ENCODE data around the gene PPAN.

PPAN gene

GRCh38 chr19:10092648-10093294 is 13.4 kb upstream of the PPAN start:
- no peak for DNase-seq

GRCh38 chr19:10093295-10094186 is 12.6 kb upstream of the PPAN start:
- DNase-seq, result no peak

DNA sequence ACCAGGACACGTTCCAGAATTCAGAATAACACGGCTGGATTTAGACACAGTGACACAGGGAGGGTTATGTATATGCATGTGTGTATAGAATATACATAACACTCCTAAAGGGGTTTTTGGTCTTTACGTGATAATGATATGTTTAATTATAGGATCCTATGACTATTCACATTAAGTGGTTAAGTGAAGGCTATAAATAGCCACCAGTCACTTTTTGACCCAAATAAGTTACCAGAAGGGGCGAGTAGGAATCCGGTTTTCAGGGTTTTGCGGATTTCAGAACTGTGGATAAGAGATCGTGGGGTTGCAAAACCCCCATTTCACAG is 10.6 kb upstream of the PPAN start:
- no peak for DNase-seq

GRCh38 chr19:10095948-10096614 is 10.1 kb upstream of the PPAN start:
- DNase-seq, result peak; percentile 89

DNA sequence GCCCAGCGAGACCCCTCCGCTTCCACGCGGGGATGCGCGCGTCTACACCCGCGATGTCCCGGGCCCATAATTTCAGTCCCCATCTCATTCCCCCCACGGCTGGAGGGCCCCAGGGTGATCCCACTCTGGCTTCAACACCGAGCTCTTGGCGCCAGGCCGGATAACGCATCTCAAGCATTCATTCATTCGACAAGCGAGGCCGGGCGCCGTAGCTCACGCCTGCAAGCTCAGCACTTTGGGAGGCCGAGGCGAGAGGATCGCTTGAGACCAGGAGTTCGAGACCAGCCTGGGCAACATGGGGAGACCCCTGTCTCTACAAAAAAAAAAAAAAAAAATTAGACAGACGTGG is 9.6 kb upstream of the PPAN start:
- no peak for DNase-seq

GRCh38 chr19:10100163-10100785 is 5.9 kb upstream of the PPAN start:
- no peak for DNase-seq

GRCh38 chr19:10102787-10103236 is 3.4 kb upstream of the PPAN start:
- DNase-seq, result no peak

GRCh38 chr19:10104130-10104513 is 2.0 kb upstream of the PPAN start:
- no peak for DNase-seq

DNA sequence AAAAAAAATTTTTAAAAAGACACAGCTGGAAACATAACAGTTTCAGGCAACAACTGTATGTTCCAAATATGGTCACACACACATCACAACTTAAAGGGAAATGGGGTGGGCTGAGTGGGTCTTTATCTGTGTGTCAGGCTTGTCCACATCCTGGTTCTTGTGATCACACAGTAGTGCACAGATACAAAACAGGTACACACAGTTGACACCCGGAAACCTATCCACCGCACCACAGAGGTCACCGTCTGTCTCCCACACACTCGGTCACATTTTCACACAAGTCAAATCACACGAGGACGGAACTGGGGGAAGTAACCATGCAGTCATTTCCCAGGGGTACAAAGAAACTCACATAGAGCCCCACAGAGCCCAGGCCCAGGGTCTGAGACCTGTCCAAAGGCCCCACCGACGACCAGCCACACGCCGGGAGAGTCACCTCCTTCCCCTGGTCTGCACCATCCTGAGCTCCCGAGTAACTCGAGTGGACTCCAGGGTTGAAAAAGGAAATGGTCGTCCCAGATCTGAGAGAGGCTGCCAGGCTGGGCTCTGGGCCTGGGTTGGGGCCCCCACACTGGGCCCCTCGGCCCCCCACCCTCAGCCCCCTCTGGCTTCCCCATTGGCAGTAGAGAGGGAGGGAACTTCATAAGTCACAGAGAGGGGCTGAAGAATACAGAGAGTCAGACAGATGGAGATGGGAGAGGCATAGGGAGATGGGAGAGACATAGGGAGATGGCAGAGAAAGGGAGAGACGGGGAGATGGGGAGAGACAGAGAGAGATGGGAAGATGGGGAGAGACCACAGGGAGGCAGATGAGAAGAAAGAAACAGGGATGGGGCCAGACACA is 1.3 kb upstream of the PPAN start:
- no peak for DNase-seq

- no peak for DNase-seq
Measured at GRCh38 chr19:10105509-10106099, 558 bp upstream of the PPAN start.

DNA sequence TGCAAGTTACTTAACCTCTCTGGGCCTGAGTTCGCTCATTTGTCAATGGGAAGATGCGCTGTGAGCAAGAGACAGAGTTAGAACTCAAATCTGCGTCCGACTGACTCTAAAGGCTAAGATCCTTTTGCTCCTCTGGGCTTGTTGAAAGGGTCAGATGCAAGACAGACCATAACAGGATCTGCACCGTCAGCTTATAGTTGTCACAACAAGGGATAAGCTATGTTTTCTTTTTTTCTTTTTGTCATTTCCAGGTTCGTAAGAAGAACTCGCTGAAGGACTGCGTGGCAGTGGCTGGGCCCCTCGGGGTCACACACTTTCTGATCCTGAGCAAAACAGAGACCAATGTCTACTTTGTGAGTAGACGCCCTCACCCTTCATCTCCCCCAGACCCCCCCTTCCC is 1.1 kb downstream of the PPAN start:
- DNase-seq, result no peak

DNA sequence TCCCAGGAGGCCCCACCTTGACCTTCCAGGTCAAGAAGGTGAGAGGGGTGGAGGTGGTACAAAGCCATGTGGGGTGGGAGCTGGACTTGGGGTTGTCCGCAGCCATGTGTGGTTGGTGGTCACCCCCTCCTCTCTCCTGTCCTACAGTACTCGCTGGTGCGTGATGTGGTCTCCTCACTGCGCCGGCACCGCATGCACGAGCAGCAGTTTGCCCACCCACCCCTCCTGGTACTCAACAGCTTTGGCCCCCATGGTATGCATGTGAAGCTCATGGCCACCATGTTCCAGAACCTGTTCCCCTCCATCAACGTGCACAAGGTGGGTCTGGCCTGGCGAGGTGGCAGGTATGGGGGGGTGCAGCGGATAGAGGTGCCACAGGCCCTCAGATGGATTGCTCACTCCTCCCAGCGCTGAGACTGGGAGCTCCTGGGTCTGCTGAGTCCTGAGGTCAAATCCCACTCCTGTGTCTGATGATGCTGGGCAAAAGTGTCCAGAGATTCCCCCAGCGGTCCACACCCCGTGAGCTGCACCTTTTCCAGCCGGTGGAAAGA is 1.7 kb downstream of the PPAN start:
- no peak for DNase-seq

DNA sequence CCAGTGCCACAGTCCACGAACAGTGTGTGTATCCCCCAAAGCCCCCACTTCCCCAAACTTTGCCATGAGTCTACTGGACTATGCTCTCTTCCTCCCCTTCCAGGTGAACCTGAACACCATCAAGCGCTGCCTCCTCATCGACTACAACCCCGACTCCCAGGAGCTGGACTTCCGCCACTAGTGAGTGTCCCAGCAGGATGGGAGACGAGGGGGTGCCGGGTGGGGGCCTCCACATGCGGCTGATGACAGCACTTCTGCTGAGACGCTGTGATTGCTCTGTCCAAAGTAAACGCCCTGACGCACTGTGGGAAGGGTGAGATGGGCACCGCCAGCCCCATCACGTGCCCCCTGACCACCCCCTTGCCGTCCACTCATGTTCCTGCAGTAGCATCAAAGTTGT is 3.4 kb downstream of the PPAN start:
- no peak for DNase-seq

GRCh38 chr19:10110076-10110971 is 4.2 kb downstream of the PPAN start:
- no peak for DNase-seq

GRCh38 chr19:10110972-10111317 is 4.8 kb downstream of the PPAN start:
- no peak for DNase-seq

DNA sequence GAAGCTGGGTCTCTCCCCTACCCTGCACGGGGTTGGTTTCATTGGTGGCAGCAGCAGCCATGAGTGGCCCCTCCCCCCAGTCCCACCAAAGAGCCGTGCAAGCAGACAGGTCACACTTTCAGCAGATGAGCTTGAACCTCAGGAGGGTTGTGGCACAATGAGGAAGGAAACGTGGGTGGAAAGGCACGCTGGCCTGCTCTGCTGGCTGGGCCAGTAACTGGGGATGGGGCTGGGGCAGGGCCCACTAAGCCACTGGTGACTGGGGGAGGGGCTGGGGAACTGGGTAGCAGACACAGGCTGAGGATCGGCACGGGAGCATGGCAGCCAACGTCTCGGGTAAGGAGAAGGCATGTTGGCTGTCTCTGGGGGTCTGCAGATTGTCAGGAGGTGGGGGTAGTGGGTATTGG is 5.2 kb downstream of the PPAN start, which contains the start of gene P2RY11:
P2RY11 (plus strand) TSS at position 289 of the 407 bp plus-strand sequence; CDS start at position 318, 29 bp downstream.
- DNase-seq, result no peak

GRCh38 chr19:10112037-10112761 is 6.0 kb downstream of the PPAN start:
- no peak for DNase-seq

GRCh38 chr19:10112895-10113591 is 6.9 kb downstream of the PPAN start:
- peak; percentile 40 for DNase-seq

DNA sequence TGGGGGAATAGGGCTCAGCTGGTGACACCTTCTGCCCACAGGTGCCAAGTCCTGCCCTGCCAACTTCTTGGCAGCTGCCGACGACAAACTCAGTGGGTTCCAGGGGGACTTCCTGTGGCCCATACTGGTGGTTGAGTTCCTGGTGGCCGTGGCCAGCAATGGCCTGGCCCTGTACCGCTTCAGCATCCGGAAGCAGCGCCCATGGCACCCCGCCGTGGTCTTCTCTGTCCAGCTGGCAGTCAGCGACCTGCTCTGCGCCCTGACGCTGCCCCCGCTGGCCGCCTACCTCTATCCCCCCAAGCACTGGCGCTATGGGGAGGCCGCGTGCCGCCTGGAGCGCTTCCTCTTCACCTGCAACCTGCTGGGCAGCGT is 7.4 kb downstream of the PPAN start:
- DNase-seq, result no peak

Data from NCI-H1105 treated with DMSO at 0.1 percent for 48 hours (cell line).